ENCODE data around the gene CHMP2B.
"Not testable (repeated sequence)": the region's sequence is repeated elsewhere in the genome, so short reads cannot be mapped to it uniquely, and the experiment has no call there.

Gene CHMP2B

GRCh38 chr3:87236093-87236492, 9.0 kb downstream of the CHMP2B start:
- DNase-seq, result no peak

- DNase-seq, result no peak
These were observed 19.7 kb downstream of the CHMP2B start for GRCh38 chr3:87246662-87247429.

- no peak for DNase-seq
These were observed 20.3 kb downstream of the CHMP2B start for GRCh38 chr3:87247430-87247773.

- not testable (repeated sequence) for DNase-seq
These were observed 21.1 kb downstream of the CHMP2B start for GRCh38 chr3:87248231-87248630.

GRCh38 chr3:87248831-87249230, 21.7 kb downstream of the CHMP2B start:
- no peak for DNase-seq

- DNase-seq, result no peak
These were observed 22.9 kb downstream of the CHMP2B start for GRCh38 chr3:87250009-87250408.

- peak; percentile 59 for DNase-seq
These were observed 33.2 kb downstream of the CHMP2B start for GRCh38 chr3:87260270-87260669.

GRCh38 chr3:87261925-87262324, 34.8 kb downstream of the CHMP2B start:
- DNase-seq, result no peak

- DNase-seq, result no peak
These were observed 41.0 kb downstream of the CHMP2B start for GRCh38 chr3:87267953-87268645.

- no peak for DNase-seq
These were observed 41.6 kb downstream of the CHMP2B start for GRCh38 chr3:87268646-87269211.

- no peak for DNase-seq
These were observed 42.6 kb downstream of the CHMP2B start for GRCh38 chr3:87269723-87270122.

- DNase-seq, result peak; percentile 40
These were observed 44.0 kb downstream of the CHMP2B start for GRCh38 chr3:87270908-87271700.

GRCh38 chr3:87272718-87273341, 45.7 kb downstream of the CHMP2B start:
- DNase-seq, result peak; percentile 53

GRCh38 chr3:87276484-87276883, 49.4 kb downstream of the CHMP2B start, which contains the start of gene POU1F1:
TSS of gene POU1F1 (minus strand) at chr3:87276584. CDS start at chr3:87276462, 122 bp downstream.
- no peak for DNase-seq

- DNase-seq, result peak; percentile 48
These were observed 59.9 kb downstream of the CHMP2B start for GRCh38 chr3:87287011-87287410.

- DNase-seq, result peak; percentile 14
These were observed 61.3 kb downstream of the CHMP2B start for GRCh38 chr3:87288446-87288845.

- peak; percentile 47 for DNase-seq
These were observed 71.1 kb downstream of the CHMP2B start for GRCh38 chr3:87298111-87298718.

GRCh38 chr3:87305031-87305430, 77.9 kb downstream of the CHMP2B start:
- not testable (repeated sequence) for DNase-seq
